Breast epithelium (tissue), 4 donors: Measurements from ENCODE around the gene PLXND1. TPM values are rescaled to one million over a fixed set of nuclear protein-coding genes. Genes with fewer than 3 reads are reported as not detected.

Experiments used
- DNase-seq, 2 donors: peaks; one replicate each; pipeline ENCODE4 v3.0.0-alpha.2; 2019; ENCODE audit warnings: low spot score in 2 of 2
- H3K27ac ChIP-seq, 2 donors: fragments of 200-600 bp; sonication (generic) in 1 of 2; one replicate each; pipeline ENCODE4 v1.5.1; 2016 to 2019; ENCODE audit warnings: mild to moderate bottlenecking in 1 of 2
- H3K27me3 ChIP-seq, 2 donors: fragments of 200-600 bp; sonication (generic) in 1 of 2; one replicate each; pipeline versions ENCODE4 v1.5.1 to v1.6.0; 2017 to 2019; ENCODE audit warnings: control low read depth in 1 of 2, mild to moderate bottlenecking in 1 of 2
- H3K36me3 ChIP-seq: fragments of 200-600 bp; one replicate; pipeline ENCODE4 v1.5.1; 2019
- H3K4me1 ChIP-seq, 2 donors: fragments of 200-600 bp; sonication (generic); one replicate each; pipeline ENCODE4 v1.5.1; 2016 to 2019; ENCODE audit warnings: control low read depth in 1 of 2
- H3K4me3 ChIP-seq, 3 donors: fragments of 200-600 bp; sonication (generic); 1 replicate in 2 of 3; 2 replicates in 1 of 3; pipeline ENCODE4 v1.5.1; 2016 to 2019; ENCODE audit warnings: mild to moderate bottlenecking in 3 of 3, moderate library complexity in 2 of 3
- H3K9me3 ChIP-seq, 2 donors: fragments of 200-600 bp; sonication (generic) in 1 of 2; one replicate each; pipeline ENCODE4 v1.5.1; 2016 to 2019; ENCODE audit warnings: control low read depth in 1 of 2
- CTCF ChIP-seq, 3 donors: fragments of 450-650 bp; IDR thresholded peaks; one replicate each; pipeline ENCODE4 v1.5.1; 2016 to 2017; ENCODE audit warnings: antibody characterized with exemption in 3 of 3, mild to moderate bottlenecking in 3 of 3, moderate library complexity in 3 of 3
- POLR2A ChIP-seq: fragments of 450-650 bp; IDR thresholded peaks from one replicate; pipeline ENCODE4 v1.6.1; 2016; ENCODE audit warnings: antibody characterized with exemption, mild to moderate bottlenecking, moderate library complexity
- POLR2AphosphoS5 ChIP-seq, 3 donors: sonication (generic); formaldehyde crosslinking; IDR thresholded peaks; one replicate each; pipeline ENCODE4 v1.6.1; 2017; ENCODE audit warnings: antibody characterized with exemption in 3 of 3
- intact Hi-C: fragments of 100-400 bp; cut with DNase I; formaldehyde crosslinking; loops from one replicate; pipeline ENCODE4 v1.15.1; 2023; ENCODE audit warnings: low total_unique reads
- total RNA-seq, 3 donors: library from RNA; depleted of rRNA; stranded (reverse); fragments of >200 nt; gene quantifications; one replicate each; pipeline ENCODE4 v1.1.0, GENCODE V29; 2016

PLXND1 gene
- total RNA-seq, 3 donors from 2014 or later: 53.6 to 187 (median 118) TPM

- Histone ChIP-seq H3K9me3 (no peaks in the 10 kb centered on the region), H3K27ac (peak overlapping the region in 1 of 2 donors; percentile 7), H3K4me3 (no peak overlapping the region), H3K36me3 (no peaks in the 10 kb centered on the region), H3K27me3 (no peaks in the 10 kb centered on the region), H3K4me1 (no peaks in the 10 kb centered on the region)
- DNase-seq: no peak
- TF ChIP-seq POLR2AphosphoS5 (IDR thresholded peaks at IDR 0.05) (no peak), POLR2A (no peak), CTCF (IDR thresholded peaks at IDR 0.05) (no peak)
- intact Hi-C loops: no loop called here
These were observed 53.3 kb downstream of the PLXND1 start for GRCh38 chr3:129553171-129553570.

GRCh38 chr3:129552287-129553050, 54.0 kb downstream of the PLXND1 start:
- Histone ChIP-seq H3K36me3 (no peaks in the 10 kb centered on the region), H3K27me3 (no peaks in the 10 kb centered on the region), H3K9me3 (no peaks in the 10 kb centered on the region), H3K27ac (no peak overlapping the region), H3K4me3 (no peak overlapping the region), H3K4me1 (no peaks in the 10 kb centered on the region)
- TF ChIP-seq CTCF (IDR thresholded peaks at IDR 0.05): no peak
- no peak for TF ChIP-seq POLR2A
- TF ChIP-seq POLR2AphosphoS5 (IDR thresholded peaks at IDR 0.05): no peak
- DNase-seq: no peak
- intact Hi-C loops: no loop called here

- Histone ChIP-seq H3K27me3 (no peaks in the 10 kb centered on the region), H3K9me3 (no peaks in the 10 kb centered on the region), H3K4me3 (no peak overlapping the region), H3K27ac (no peak overlapping the region), H3K36me3 (no peaks in the 10 kb centered on the region), H3K4me1 (no peaks in the 10 kb centered on the region)
- DNase-seq: no peak
- TF ChIP-seq POLR2AphosphoS5 (IDR thresholded peaks at IDR 0.05): no peak
- no peak for TF ChIP-seq CTCF (IDR thresholded peaks at IDR 0.05)
- intact Hi-C loops: no loop called here
These were observed 56.7 kb downstream of the PLXND1 start for GRCh38 chr3:129549805-129550204.

GRCh38 chr3:129549006-129549800, 57.3 kb downstream of the PLXND1 start:
- H3K27ac ChIP-seq: no peak overlapping the region
- TF ChIP-seq POLR2A (no peak), POLR2AphosphoS5 (IDR thresholded peaks at IDR 0.05) (no peak), CTCF (IDR thresholded peaks at IDR 0.05) (no peak)
- no peak overlapping the region for H3K4me3 ChIP-seq
- H3K9me3 ChIP-seq: no peaks in the 10 kb centered on the region
- DNase-seq: no peak
- intact Hi-C loops: no loop called here
- no peaks in the 10 kb centered on the region for H3K36me3 ChIP-seq
- H3K4me1 ChIP-seq: no peaks in the 10 kb centered on the region
- no peaks in the 10 kb centered on the region for H3K27me3 ChIP-seq
